Ishikawa (cell line): ENCODE measurements around the gene HDAC8.

Experiments
- CEBPB ChIP-seq: IDR thresholded peaks from 2 replicates; pipeline ENCODE4 v1.6.1; 2012
- TAF1 ChIP-seq: IDR thresholded peaks from 2 replicates; pipeline ENCODE4 v1.6.1; 2012; ENCODE audit warnings: low read depth, mild to moderate bottlenecking
- TF ChIP-seq, protein P1 (sequence below): IDR thresholded peaks from 2 replicates; pipeline ENCODE4 v1.6.1; 2012

GRCh38 chrX:72381439-72382201 is 191.0 kb downstream of the HDAC8 start:
- no peak for TF ChIP-seq TAF1
- TF ChIP-seq, protein P1, sequence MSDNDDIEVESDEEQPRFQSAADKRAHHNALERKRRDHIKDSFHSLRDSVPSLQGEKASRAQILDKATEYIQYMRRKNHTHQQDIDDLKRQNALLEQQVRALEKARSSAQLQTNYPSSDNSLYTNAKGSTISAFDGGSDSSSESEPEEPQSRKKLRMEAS = no peak
- TF ChIP-seq CEBPB = no peak
